CD4-positive, alpha-beta T cell (primary cell): ENCODE results near the gene MBTPS2. TPM values are rescaled to one million over a fixed set of nuclear protein-coding genes. Genes with fewer than 3 reads are reported as not detected.
"Not testable (repeated sequence)": the region's sequence is repeated elsewhere in the genome, so short reads cannot be mapped to it uniquely, and the experiment has no call there.

Experiments used
- ATAC-seq: fragments of 200-7000 bp; cut with Tn5 transposase; one replicate; pipeline ENCODE4 v1.10.0; 2022; ENCODE audit warnings: mild to moderate bottlenecking; ENCODE audit not compliant: poor library complexity
- CTCF ChIA-PET: fragments of 350-600 bp; sonication (Branson Sonifier 250); formaldehyde crosslinking; loops from one replicate; lab custom pipeline; 2021; ENCODE audit warnings: antibody characterized with exemption, inconsistent platforms; lab: Charles Lee
- POLR2A ChIA-PET: fragments of 350-600 bp; sonication (Branson Sonifier 250); formaldehyde crosslinking; loops from one replicate; lab custom pipeline; 2021; ENCODE audit warnings: antibody characterized with exemption, inconsistent platforms; lab: Charles Lee
- DNase-seq, 14 experiments: peaks; one replicate each; pipeline ENCODE4 v3.0.0-alpha.2; 2013 to 2020; ENCODE audit warnings: mixed read lengths in 2 of 14
- H3K27ac ChIP-seq, 2 donors: one replicate each; pipeline versions ENCODE4 v1.5.1 to v1.7.0; 2013; ENCODE audit warnings: low read length in 2 of 2, low read depth in 1 of 2, mild to moderate bottlenecking in 1 of 2
- H3K27me3 ChIP-seq, 2 experiments: 1 replicate in 1 of 2; 2 replicates in 1 of 2; pipeline versions ENCODE4 v1.6.1 to v1.7.0; 2013; ENCODE audit warnings: low read length in 2 of 2, control low read depth in 1 of 2, mild to moderate bottlenecking in 1 of 2, moderate library complexity in 1 of 2; ENCODE audit not compliant: insufficient read depth in 2 of 2, control insufficient read depth in 1 of 2
- H3K36me3 ChIP-seq: one replicate; pipeline ENCODE4 v1.6.1; 2013; ENCODE audit warnings: low read length, control low read depth; ENCODE audit not compliant: insufficient read depth
- H3K4me1 ChIP-seq: one replicate; pipeline ENCODE4 v1.6.1; 2013; ENCODE audit warnings: low read length, control low read depth; ENCODE audit not compliant: insufficient read depth
- H3K4me3 ChIP-seq: one replicate; pipeline ENCODE4 v1.5.1; 2013; ENCODE audit warnings: mild to moderate bottlenecking, low read length, moderate library complexity
- H3K9me3 ChIP-seq, 2 experiments: 1 replicate in 1 of 2; 2 replicates in 1 of 2; pipeline versions ENCODE4 v1.6.1 to v1.7.0; 2013; ENCODE audit warnings: low read length in 2 of 2, mild to moderate bottlenecking in 2 of 2, control low read depth in 1 of 2, moderate library complexity in 1 of 2; ENCODE audit not compliant: control insufficient read depth in 1 of 2, insufficient read depth in 1 of 2
- H3K27ac Mint-ChIP-seq: one replicate; pipeline ENCODE4 v1.8.0; 2020; ENCODE audit warnings: mixed read lengths
- H3K27me3 Mint-ChIP-seq: one replicate; pipeline ENCODE4 v1.8.0; 2021; ENCODE audit warnings: mixed read lengths
- H3K36me3 Mint-ChIP-seq: one replicate; pipeline ENCODE4 v1.8.0; 2021; ENCODE audit warnings: low read depth, mixed read lengths
- H3K4me1 Mint-ChIP-seq: one replicate; pipeline ENCODE4 v1.8.0; 2021; ENCODE audit warnings: low read depth, mixed read lengths
- H3K4me3 Mint-ChIP-seq: one replicate; pipeline ENCODE4 v1.8.0; 2020; ENCODE audit warnings: mild to moderate bottlenecking, mixed read lengths
- H3K9me3 Mint-ChIP-seq: one replicate; pipeline ENCODE4 v1.8.0; 2020; ENCODE audit warnings: mixed read lengths
- CTCF ChIP-seq: fragments of 200-600 bp; IDR thresholded peaks from one replicate; pipeline ENCODE4 v1.8.0; 2022; ENCODE audit warnings: antibody characterized with exemption, mild to moderate bottlenecking
- intact Hi-C, 2 experiments: fragments of 100-400 bp; cut with DNase I in 1 of 2; cut with micrococcal nuclease in 1 of 2; formaldehyde crosslinking; loops; one replicate each; pipeline versions ENCODE4 v1.15.1 to v1.9.0; 2023 to 2025; cut with DNase I, micrococcal nuclease
- total RNA-seq, 174 experiments: library from RNA in 2 of 174; stranded (reverse) in 2 of 174; gene quantifications; one replicate each; pipeline ENCODE4 v1.2.3 and lab custom pipeline; 2021 to 2026

MBTPS2 gene
- total RNA-seq, 2 experiments from 2014 or later, result 3.1 to 3.4 TPM

- ChIA-PET CTCF (no interaction called here), POLR2A (no interaction called here)
- no peaks in the 10 kb centered on the region for H3K27me3 Mint-ChIP-seq
- Histone ChIP-seq H3K9me3 (no peaks in the 10 kb centered on the region), H3K27me3 (no peaks in the 10 kb centered on the region), H3K36me3 (no peaks in the 10 kb centered on the region), H3K4me3 (no peak overlapping the region), H3K27ac (no peak overlapping the region), H3K4me1 (no peaks in the 10 kb centered on the region)
- DNase-seq, result no peak
- no peaks in the 10 kb centered on the region for H3K9me3 Mint-ChIP-seq
- ATAC-seq, result no peak
- TF ChIP-seq CTCF, result no peak
- H3K4me1 Mint-ChIP-seq, result no peaks in the 10 kb centered on the region
- intact Hi-C loops, result no loop called here
- no peaks in the 10 kb centered on the region for H3K36me3 Mint-ChIP-seq
- H3K27ac Mint-ChIP-seq, result no peak overlapping the region
- no peak overlapping the region for H3K4me3 Mint-ChIP-seq
Measured at GRCh38 chrX:21813612-21814368, 25.6 kb upstream of the MBTPS2 start.

- intact Hi-C loops, result no loop called here
- Histone ChIP-seq H3K9me3 (no peaks in the 10 kb centered on the region), H3K36me3 (no peaks in the 10 kb centered on the region), H3K27me3 (no peaks in the 10 kb centered on the region), H3K4me3 (no peak overlapping the region), H3K27ac (no peak overlapping the region), H3K4me1 (no peaks in the 10 kb centered on the region)
- TF ChIP-seq CTCF, result no peak
- DNase-seq (no peak), ATAC-seq (no peak)
- Mint-ChIP-seq H3K4me3 (no peak overlapping the region), H3K9me3 (no peaks in the 10 kb centered on the region), H3K4me1 (no peaks in the 10 kb centered on the region), H3K27me3 (no peaks in the 10 kb centered on the region), H3K27ac (no peak overlapping the region), H3K36me3 (no peaks in the 10 kb centered on the region)
- POLR2A ChIA-PET, result no interaction called here
- CTCF ChIA-PET, result no interaction called here
Measured at GRCh38 chrX:21816136-21816535, 23.3 kb upstream of the MBTPS2 start.

- H3K4me3 ChIP-seq, H3K27ac ChIP-seq, H3K27ac Mint-ChIP-seq, H3K4me1 ChIP-seq, H3K27me3 Mint-ChIP-seq, H3K27me3 ChIP-seq, H3K9me3 Mint-ChIP-seq, intact Hi-C loops, H3K36me3 ChIP-seq, H3K36me3 Mint-ChIP-seq, DNase-seq, POLR2A ChIA-PET, ATAC-seq, H3K4me1 Mint-ChIP-seq, CTCF ChIA-PET, H3K4me3 Mint-ChIP-seq, H3K9me3 ChIP-seq: not testable (repeated sequence)
Measured at GRCh38 chrX:21820170-21820569, 19.2 kb upstream of the MBTPS2 start.

- no peak for ATAC-seq
- Histone ChIP-seq H3K27ac (no peak overlapping the region), H3K27me3 (no peaks in the 10 kb centered on the region), H3K4me3 (no peak overlapping the region), H3K9me3 (no peaks in the 10 kb centered on the region), H3K36me3 (no peaks in the 10 kb centered on the region), H3K4me1 (no peaks in the 10 kb centered on the region)
- H3K27ac Mint-ChIP-seq, result no peak overlapping the region
- H3K27me3 Mint-ChIP-seq, result no peaks in the 10 kb centered on the region
- TF ChIP-seq CTCF, result no peak
- CTCF ChIA-PET, result no interaction called here
- intact Hi-C loops, result no loop called here
- H3K36me3 Mint-ChIP-seq, result no peaks in the 10 kb centered on the region
- DNase-seq, result no peak
- POLR2A ChIA-PET, result no interaction called here
- no peaks in the 10 kb centered on the region for H3K9me3 Mint-ChIP-seq
- H3K4me1 Mint-ChIP-seq, result no peaks in the 10 kb centered on the region
- H3K4me3 Mint-ChIP-seq, result no peak overlapping the region
Measured at GRCh38 chrX:21821875-21822274, 17.5 kb upstream of the MBTPS2 start.
